D341Med (cell line): ENCODE measurements around the gene MYL11.

ENCODE experiments used
- DNase-seq: peaks from one replicate; pipeline ENCODE4 v3.0.0; 2012; ENCODE audit warnings: low spot score

MYL11 gene

GRCh38 chr16:30421010-30421409 lies 46.4 kb downstream of the MYL11 start:
- DNase-seq: no peak
